Measurements from ENCODE around the gene CAMK4. TPM values are rescaled to one million over a fixed set of nuclear protein-coding genes. Genes with fewer than 3 reads are reported as not detected.
A peak's percentile ranks its signal among the peaks of the same experiment; 100 is the strongest.

CAMK4 gene
- total and polyA plus RNA-seq, 2 experiments from 2014 or later = 4.2 to 7.3 TPM

DNA sequence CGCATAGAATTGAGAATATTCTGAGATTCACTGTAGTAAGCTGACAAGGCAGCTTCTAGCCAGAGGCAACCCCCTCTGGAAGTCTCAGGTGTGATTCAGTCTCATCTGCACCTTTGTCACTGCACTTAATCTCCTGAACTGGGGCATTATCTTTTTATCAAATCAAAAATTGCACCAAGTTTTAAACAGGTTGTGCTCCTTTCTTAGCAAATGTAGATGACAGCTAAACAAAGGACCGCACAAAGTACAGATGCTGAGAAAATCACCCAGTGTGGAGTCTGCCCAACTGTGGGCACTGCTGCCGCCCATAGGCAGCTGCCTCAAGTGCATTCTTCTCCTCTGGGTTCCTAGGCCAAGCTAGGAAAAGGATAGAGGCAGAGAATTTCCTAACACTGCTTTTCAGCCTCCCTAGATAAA, 237.1 kb downstream of the CAMK4 start:
- Histone ChIP-seq H4K20me1 (replicated peaks; ENCODE audit: insufficient read depth) (no peaks in the 10 kb centered on the region), H3K4me2 (0 out of 2 replicates have a peak overlapping the region, but pooled peaks have one; percentile 13), H3K27ac (ENCODE audit: low read depth) (0 out of 2 replicates have a peak overlapping the region, but pooled peaks have one; percentile 4), H3K4me1 (ENCODE audit: insufficient read depth) (peaks cover 28% of the 10 kb centered on the region), H3K79me2 (replicated peaks; ENCODE audit: insufficient read depth) (no peaks in the 10 kb centered on the region), H3K36me3 (ENCODE audit: insufficient read depth) (no peaks in the 10 kb centered on the region), H3K27me3 (ENCODE audit: insufficient read depth) (no peaks in the 10 kb centered on the region), H3K4me3 (no peak overlapping the region), H3F3A (replicated peaks; ENCODE audit: low read depth) (no peaks in the 10 kb centered on the region), H2AFZ (no peak overlapping the region), H3K9me2 (ENCODE audit: insufficient read depth) (no peaks in the 10 kb centered on the region)
- DNase-seq (ENCODE audit: low spot score) (peak; percentile 75), ATAC-seq (peak; percentile 99)
- peaks cover 3% of the 10 kb centered on the region; the same call in 1 of the 3 replicates for H3K9me3 Mint-ChIP-seq
- no peak overlapping the region for H3K27ac Mint-ChIP-seq
- TF ChIP-seq, protein P1, sequence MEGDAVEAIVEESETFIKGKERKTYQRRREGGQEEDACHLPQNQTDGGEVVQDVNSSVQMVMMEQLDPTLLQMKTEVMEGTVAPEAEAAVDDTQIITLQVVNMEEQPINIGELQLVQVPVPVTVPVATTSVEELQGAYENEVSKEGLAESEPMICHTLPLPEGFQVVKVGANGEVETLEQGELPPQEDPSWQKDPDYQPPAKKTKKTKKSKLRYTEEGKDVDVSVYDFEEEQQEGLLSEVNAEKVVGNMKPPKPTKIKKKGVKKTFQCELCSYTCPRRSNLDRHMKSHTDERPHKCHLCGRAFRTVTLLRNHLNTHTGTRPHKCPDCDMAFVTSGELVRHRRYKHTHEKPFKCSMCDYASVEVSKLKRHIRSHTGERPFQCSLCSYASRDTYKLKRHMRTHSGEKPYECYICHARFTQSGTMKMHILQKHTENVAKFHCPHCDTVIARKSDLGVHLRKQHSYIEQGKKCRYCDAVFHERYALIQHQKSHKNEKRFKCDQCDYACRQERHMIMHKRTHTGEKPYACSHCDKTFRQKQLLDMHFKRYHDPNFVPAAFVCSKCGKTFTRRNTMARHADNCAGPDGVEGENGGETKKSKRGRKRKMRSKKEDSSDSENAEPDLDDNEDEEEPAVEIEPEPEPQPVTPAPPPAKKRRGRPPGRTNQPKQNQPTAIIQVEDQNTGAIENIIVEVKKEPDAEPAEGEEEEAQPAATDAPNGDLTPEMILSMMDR (conservative IDR thresholded peaks at IDR 0.05; ENCODE audit: low read depth in 2 of 2) = peak; percentile 64 to 83
- TF ChIP-seq, protein P2, sequence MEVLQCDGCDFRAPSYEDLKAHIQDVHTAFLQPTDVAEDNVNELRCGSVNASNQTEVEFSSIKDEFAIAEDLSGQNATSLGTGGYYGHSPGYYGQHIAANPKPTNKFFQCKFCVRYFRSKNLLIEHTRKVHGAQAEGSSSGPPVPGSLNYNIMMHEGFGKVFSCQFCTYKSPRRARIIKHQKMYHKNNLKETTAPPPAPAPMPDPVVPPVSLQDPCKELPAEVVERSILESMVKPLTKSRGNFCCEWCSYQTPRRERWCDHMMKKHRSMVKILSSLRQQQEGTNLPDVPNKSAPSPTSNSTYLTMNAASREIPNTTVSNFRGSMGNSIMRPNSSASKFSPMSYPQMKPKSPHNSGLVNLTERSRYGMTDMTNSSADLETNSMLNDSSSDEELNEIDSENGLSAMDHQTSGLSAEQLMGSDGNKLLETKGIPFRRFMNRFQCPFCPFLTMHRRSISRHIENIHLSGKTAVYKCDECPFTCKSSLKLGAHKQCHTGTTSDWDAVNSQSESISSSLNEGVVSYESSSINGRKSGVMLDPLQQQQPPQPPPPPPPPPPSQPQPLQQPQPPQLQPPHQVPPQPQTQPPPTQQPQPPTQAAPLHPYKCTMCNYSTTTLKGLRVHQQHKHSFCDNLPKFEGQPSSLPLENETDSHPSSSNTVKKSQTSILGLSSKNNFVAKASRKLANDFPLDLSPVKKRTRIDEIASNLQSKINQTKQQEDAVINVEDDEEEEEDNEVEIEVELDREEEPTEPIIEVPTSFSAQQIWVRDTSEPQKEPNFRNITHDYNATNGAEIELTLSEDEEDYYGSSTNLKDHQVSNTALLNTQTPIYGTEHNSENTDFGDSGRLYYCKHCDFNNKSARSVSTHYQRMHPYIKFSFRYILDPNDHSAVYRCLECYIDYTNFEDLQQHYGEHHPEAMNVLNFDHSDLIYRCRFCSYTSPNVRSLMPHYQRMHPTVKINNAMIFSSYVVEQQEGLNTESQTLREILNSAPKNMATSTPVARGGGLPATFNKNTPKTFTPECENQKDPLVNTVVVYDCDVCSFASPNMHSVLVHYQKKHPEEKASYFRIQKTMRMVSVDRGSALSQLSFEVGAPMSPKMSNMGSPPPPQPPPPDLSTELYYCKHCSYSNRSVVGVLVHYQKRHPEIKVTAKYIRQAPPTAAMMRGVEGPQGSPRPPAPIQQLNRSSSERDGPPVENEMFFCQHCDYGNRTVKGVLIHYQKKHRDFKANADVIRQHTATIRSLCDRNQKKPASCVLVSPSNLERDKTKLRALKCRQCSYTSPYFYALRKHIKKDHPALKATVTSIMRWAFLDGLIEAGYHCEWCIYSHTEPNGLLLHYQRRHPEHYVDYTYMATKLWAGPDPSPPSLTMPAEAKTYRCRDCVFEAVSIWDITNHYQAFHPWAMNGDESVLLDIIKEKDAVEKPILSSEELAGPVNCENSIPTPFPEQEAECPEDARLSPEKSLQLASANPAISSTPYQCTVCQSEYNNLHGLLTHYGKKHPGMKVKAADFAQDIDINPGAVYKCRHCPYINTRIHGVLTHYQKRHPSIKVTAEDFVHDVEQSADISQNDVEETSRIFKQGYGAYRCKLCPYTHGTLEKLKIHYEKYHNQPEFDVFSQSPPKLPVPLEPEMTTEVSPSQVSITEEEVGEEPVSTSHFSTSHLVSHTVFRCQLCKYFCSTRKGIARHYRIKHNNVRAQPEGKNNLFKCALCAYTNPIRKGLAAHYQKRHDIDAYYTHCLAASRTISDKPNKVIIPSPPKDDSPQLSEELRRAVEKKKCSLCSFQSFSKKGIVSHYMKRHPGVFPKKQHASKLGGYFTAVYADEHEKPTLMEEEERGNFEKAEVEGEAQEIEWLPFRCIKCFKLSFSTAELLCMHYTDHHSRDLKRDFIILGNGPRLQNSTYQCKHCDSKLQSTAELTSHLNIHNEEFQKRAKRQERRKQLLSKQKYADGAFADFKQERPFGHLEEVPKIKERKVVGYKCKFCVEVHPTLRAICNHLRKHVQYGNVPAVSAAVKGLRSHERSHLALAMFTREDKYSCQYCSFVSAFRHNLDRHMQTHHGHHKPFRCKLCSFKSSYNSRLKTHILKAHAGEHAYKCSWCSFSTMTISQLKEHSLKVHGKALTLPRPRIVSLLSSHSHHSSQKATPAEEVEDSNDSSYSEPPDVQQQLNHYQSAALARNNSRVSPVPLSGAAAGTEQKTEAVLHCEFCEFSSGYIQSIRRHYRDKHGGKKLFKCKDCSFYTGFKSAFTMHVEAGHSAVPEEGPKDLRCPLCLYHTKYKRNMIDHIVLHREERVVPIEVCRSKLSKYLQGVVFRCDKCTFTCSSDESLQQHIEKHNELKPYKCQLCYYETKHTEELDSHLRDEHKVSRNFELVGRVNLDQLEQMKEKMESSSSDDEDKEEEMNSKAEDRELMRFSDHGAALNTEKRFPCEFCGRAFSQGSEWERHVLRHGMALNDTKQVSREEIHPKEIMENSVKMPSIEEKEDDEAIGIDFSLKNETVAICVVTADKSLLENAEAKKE (CRISPR knock-in tag; IDR thresholded peaks at IDR 0.05) = no peak
- no peak overlapping the region for H3K4me3 Mint-ChIP-seq
- peaks cover 3% of the 10 kb centered on the region; the same call in 1 of the 3 replicates for H3K36me3 Mint-ChIP-seq (ENCODE audit: low read depth)
- H3K27me3 Mint-ChIP-seq (ENCODE audit: insufficient read depth, low read depth, poor library complexity) = peaks cover 2% of the 10 kb centered on the region
- peaks cover 20% of the 10 kb centered on the region for H3K4me1 Mint-ChIP-seq

DNA sequence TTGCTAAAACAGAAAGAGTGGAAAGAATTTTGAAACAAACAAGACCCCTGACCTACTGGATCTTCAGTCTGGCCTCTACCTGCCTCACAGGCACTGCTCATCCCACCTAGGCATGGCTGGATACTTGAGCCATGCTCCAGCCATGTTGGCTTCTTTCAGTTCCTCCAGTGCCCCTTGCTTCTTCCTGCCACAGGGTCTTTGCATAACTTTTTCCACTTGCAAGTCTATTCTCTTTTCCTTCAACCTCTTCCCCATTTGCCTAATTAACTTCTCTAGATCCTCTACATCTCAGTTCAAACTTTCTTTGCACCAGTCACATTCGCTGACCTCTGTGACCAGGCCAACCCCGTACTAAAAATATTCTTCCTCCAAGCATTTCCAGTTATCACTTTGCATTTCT, 237.8 kb downstream of the CAMK4 start:
- Histone ChIP-seq H4K20me1 (replicated peaks; ENCODE audit: insufficient read depth) (no peaks in the 10 kb centered on the region), H3K9me2 (ENCODE audit: insufficient read depth) (no peaks in the 10 kb centered on the region), H3K36me3 (ENCODE audit: insufficient read depth) (no peaks in the 10 kb centered on the region), H3K4me2 (no peak overlapping the region), H3K79me2 (replicated peaks; ENCODE audit: insufficient read depth) (no peaks in the 10 kb centered on the region), H3K27me3 (ENCODE audit: insufficient read depth) (no peaks in the 10 kb centered on the region), H3F3A (replicated peaks; ENCODE audit: low read depth) (no peaks in the 10 kb centered on the region), H3K4me3 (no peak overlapping the region), H3K27ac (ENCODE audit: low read depth) (no peak overlapping the region; the same call in 1 of the 2 replicates), H2AFZ (no peak overlapping the region), H3K4me1 (ENCODE audit: insufficient read depth) (peaks cover 28% of the 10 kb centered on the region)
- Mint-ChIP-seq H3K4me3 (no peak overlapping the region), H3K27ac (no peak overlapping the region), H3K27me3 (ENCODE audit: insufficient read depth, low read depth, poor library complexity) (peaks cover 2% of the 10 kb centered on the region), H3K9me3 (peaks cover 3% of the 10 kb centered on the region; the same call in 1 of the 3 replicates), H3K4me1 (peaks cover 20% of the 10 kb centered on the region), H3K36me3 (ENCODE audit: low read depth) (peaks cover 3% of the 10 kb centered on the region; the same call in 1 of the 3 replicates)
- TF ChIP-seq EZH2phosphoT487 (IDR thresholded peaks at IDR 0.05; ENCODE audit: unreplicated experiment) (no peak), EZH2 (IDR thresholded peaks at IDR 0.05; ENCODE audit: low read depth, unreplicated experiment) (no peak), ZNF114 (CRISPR knock-in tag; IDR thresholded peaks at IDR 0.05) (no peak)
- ATAC-seq = peak; percentile 23; the same call in 2 of the 3 replicates
- DNase-seq (ENCODE audit: low spot score) = peak; percentile 10
